ENCODE data around the gene TUBB2B.

- TF ChIP-seq EZH2 (IDR thresholded peaks at IDR 0.05; ENCODE audit: low read depth, unreplicated experiment) (no peak), CTCF (conservative IDR thresholded peaks at IDR 0.05; ENCODE audit: low read depth in 2 of 2) (no peak), ZNF114 (CRISPR knock-in tag; IDR thresholded peaks at IDR 0.05) (no peak), ETS1 (IDR thresholded peaks at IDR 0.05) (no peak), POLR2AphosphoS5 (IDR thresholded peaks at IDR 0.05; ENCODE audit: low read depth) (no peak), ZNF462 (CRISPR knock-in tag; IDR thresholded peaks at IDR 0.05) (no peak), EZH2phosphoT487 (IDR thresholded peaks at IDR 0.05; ENCODE audit: unreplicated experiment) (no peak), ZNF331 (CRISPR knock-in tag; IDR thresholded peaks at IDR 0.05; ENCODE audit: low read depth) (no peak), CREB1 (CRISPR knock-in tag; IDR thresholded peaks at IDR 0.05; ENCODE audit: low read depth) (no peak), JUNB (IDR thresholded peaks at IDR 0.05; ENCODE audit: unreplicated experiment) (no peak), NANOG (IDR thresholded peaks at IDR 0.05; ENCODE audit: borderline replicate concordance) (no peak), STAT1 (IDR thresholded peaks at IDR 0.05; ENCODE audit: unreplicated experiment) (no peak)
- TF ChIP-seq, protein P1, sequence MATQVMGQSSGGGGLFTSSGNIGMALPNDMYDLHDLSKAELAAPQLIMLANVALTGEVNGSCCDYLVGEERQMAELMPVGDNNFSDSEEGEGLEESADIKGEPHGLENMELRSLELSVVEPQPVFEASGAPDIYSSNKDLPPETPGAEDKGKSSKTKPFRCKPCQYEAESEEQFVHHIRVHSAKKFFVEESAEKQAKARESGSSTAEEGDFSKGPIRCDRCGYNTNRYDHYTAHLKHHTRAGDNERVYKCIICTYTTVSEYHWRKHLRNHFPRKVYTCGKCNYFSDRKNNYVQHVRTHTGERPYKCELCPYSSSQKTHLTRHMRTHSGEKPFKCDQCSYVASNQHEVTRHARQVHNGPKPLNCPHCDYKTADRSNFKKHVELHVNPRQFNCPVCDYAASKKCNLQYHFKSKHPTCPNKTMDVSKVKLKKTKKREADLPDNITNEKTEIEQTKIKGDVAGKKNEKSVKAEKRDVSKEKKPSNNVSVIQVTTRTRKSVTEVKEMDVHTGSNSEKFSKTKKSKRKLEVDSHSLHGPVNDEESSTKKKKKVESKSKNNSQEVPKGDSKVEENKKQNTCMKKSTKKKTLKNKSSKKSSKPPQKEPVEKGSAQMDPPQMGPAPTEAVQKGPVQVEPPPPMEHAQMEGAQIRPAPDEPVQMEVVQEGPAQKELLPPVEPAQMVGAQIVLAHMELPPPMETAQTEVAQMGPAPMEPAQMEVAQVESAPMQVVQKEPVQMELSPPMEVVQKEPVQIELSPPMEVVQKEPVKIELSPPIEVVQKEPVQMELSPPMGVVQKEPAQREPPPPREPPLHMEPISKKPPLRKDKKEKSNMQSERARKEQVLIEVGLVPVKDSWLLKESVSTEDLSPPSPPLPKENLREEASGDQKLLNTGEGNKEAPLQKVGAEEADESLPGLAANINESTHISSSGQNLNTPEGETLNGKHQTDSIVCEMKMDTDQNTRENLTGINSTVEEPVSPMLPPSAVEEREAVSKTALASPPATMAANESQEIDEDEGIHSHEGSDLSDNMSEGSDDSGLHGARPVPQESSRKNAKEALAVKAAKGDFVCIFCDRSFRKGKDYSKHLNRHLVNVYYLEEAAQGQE (IDR thresholded peaks at IDR 0.05; ENCODE audit: unreplicated experiment), result no peak
Observed at GRCh38 chr6:3244003-3244831, 16.8 kb upstream of the TUBB2B start.
